Measurements from ENCODE around the gene USP46.

Gene USP46

GRCh38 chr4:52619591-52619931 lies 39.5 kb downstream of the USP46 start:
- TF ChIP-seq CTCF (IDR thresholded peaks at IDR 0.05; ENCODE audit: low read depth, low read length) = no peak
- in situ Hi-C loops (cut with HindIII; ENCODE audit: low sequenced_read_pairs) = no loop called here
- no peak for DNase-seq (ENCODE audit: low read depth, low spot score)
- H3K4me3 ChIP-seq (ENCODE audit: low read depth, low read length) = no peak overlapping the region

DNA sequence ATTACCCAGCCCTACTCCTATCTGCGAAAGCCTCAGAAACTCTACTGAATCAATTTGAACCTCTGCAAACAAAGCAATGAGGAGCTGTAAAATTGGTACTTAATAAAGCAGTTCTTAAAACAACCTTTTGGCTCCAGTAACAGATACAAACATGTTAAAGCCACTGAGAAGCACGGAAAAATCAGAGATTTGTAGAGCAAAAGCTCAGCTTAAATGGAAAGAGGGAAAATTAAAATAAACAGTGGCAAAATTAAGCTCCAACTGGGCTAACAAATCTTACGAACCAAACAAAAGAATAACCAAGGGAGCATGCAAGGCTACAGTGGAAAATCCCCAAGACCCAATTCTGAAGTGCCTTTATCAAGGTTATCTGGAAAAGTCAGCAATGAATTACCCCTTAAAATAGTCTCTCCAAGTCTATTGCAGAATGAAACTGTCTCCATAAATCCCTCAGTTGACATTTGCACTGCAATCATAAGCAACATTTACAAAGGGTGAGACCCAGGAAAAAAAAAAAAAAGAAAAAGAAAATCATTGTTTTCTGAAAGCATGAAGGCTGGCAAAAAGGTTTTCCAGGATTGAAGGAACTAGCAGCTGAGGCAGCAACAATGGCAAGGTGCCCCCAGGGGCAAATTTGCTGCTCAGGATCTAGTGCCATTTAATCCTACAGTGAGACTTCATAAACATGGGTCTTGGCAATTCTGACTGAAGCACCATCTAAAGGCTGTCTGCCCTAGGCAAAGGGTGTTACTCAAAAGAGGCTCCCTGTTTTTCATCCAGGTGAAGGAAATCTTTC lies 40.1 kb downstream of the USP46 start:
- in situ Hi-C loops (cut with HindIII; ENCODE audit: low sequenced_read_pairs) = no loop called here
- no peak overlapping the region for H3K4me3 ChIP-seq (ENCODE audit: low read depth, low read length)
- no peak for TF ChIP-seq CTCF (IDR thresholded peaks at IDR 0.05; ENCODE audit: low read depth, low read length)
- DNase-seq (ENCODE audit: low read depth, low spot score) = no peak

DNA sequence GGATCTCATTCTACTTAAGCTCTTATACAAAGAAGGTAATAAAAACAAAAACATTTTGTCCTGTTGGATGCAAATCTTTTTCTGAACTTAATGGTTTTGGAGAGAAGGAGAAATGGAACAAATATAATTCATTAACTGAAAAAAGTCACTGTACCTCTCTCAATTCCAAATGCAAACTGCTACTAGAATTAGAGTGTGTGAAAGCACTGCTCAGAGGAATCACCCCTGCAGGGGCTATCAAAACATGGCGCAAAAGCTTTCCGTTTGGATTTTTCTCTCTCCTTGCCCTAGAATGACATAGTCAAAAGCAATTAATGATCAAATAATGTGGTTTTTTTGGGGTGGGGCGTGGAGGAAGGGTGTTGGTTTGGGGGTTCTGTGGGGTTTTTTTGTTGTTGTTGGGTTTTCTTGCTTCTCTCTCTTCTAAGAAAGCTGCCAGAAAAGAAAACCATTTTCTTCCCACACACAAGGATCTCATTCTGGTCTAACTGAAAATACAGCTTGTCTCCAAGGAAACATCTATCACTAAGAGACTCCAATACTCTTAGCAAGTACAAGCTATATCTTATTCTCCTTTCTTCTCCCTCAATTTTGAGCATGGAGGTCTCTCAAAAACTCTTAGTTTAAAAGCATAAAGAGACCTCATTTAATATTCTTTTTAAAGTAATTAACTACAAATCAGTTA lies 41.6 kb downstream of the USP46 start:
- peak; percentile 8 for DNase-seq (ENCODE audit: low read depth, low spot score)
- TF ChIP-seq CTCF (IDR thresholded peaks at IDR 0.05; ENCODE audit: low read depth, low read length) = no peak
- in situ Hi-C loops (cut with HindIII; ENCODE audit: low sequenced_read_pairs) = no loop called here
- H3K4me3 ChIP-seq (ENCODE audit: low read depth, low read length) = no peak overlapping the region

DNA sequence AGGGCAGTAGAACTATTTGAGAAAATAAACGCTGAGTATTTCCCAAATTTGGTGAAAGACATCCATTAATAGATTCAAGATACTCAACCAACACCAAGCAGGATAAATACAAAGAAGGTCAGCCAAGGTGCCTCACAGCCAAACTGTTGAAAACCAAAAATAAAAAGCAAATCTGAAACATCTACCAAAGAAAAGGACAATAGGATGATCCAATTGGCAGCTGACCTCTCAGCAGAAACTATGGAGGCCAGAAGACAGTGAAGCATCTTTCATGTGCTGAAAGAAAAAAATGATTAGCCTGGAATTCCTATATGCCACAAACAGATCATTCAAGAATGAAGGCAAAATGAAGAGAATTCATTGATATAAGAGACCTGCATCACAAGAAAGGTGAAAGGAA lies 44.9 kb downstream of the USP46 start:
- no peak for DNase-seq (ENCODE audit: low read depth, low spot score)
- H3K4me3 ChIP-seq (ENCODE audit: low read depth, low read length) = no peak overlapping the region
- in situ Hi-C loops (cut with HindIII; ENCODE audit: low sequenced_read_pairs) = no loop called here
- TF ChIP-seq CTCF (IDR thresholded peaks at IDR 0.05; ENCODE audit: low read depth, low read length) = no peak

DNA sequence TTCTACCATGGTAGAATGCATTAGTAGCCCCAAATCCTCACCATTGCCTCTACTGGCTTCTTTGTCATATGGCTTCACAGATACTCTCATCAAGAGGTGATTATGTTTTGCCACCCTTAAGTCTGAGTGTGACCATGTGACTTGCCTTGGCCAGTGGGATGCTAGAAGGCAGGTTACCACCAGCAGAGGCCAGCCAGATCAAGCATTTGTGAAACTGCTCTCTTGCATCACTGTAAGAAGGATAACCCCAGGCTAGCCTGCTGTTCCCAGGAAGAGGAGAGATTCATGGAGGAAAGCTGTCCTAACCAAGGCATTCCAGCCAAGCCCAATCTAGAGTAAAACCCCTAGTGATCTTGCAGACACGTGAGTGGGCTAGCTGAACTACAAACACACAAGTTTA lies 46.8 kb downstream of the USP46 start:
- no peak for DNase-seq (ENCODE audit: low read depth, low spot score)
- TF ChIP-seq CTCF (IDR thresholded peaks at IDR 0.05; ENCODE audit: low read depth, low read length) = no peak
- in situ Hi-C loops (cut with HindIII; ENCODE audit: low sequenced_read_pairs) = no loop called here
- H3K4me3 ChIP-seq (ENCODE audit: low read depth, low read length) = no peak overlapping the region

GRCh38 chr4:52611030-52611555 lies 48.0 kb downstream of the USP46 start:
- no peak for DNase-seq (ENCODE audit: low read depth, low spot score)
- no peak for TF ChIP-seq CTCF (IDR thresholded peaks at IDR 0.05; ENCODE audit: low read depth, low read length)
- no peak overlapping the region for H3K4me3 ChIP-seq (ENCODE audit: low read depth, low read length)
- in situ Hi-C loops (cut with HindIII; ENCODE audit: low sequenced_read_pairs) = no loop called here
